Bladder microvascular endothelial cell (primary cell): ENCODE results near the gene OGN. TPM values are rescaled to one million over a fixed set of nuclear protein-coding genes. Genes with fewer than 3 reads are reported as not detected.

ENCODE experiments used
- total RNA-seq: library from RNA; depleted of rRNA; stranded (reverse); fragments of >200 nt; gene quantifications from 2 replicates; pipeline ENCODE4 v1.2.3, GENCODE V29; 2014

The OGN gene, protein sequence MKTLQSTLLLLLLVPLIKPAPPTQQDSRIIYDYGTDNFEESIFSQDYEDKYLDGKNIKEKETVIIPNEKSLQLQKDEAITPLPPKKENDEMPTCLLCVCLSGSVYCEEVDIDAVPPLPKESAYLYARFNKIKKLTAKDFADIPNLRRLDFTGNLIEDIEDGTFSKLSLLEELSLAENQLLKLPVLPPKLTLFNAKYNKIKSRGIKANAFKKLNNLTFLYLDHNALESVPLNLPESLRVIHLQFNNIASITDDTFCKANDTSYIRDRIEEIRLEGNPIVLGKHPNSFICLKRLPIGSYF
- total RNA-seq: not detected in 2 replicates

GRCh38 chr9:92404042-92404836 is at the start of gene OGN:
TSS of gene OGN (minus strand) at chr9:92404578. CDS start at chr9:92403407, 1,171 bp downstream.

DNA sequence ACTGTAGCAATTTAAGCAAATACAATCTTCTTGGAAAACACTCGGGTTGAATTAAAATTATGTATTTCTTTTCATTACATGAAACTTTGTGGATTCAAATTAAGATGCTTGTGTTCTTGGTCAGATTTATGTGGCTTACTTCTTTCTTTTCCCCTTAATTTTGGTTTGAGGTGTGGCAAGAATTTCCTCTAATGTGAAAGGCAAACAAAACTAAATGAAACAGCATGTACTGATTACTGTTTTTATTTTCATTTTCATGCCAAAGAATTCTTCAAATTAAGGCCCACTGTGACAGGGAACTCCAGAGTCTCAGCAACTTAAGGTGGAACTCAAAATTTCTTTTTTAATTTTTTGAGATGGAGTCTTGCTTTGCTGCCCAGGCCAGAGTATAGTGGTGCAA is 20.0 kb upstream of the OGN start, which contains the start of gene OMD:
Gene OMD, minus strand, starts transcription at position 132 of the 400 bp plus-strand sequence. CDS start 6,913 bp downstream, outside the sequence.

Other genes with a start within 250 kb of the OGN start
- gene IARS1, start 110.9 kb downstream of the OGN start, total RNA-seq: 85.2 and 258 TPM in 2 replicates
- 14.2 and 32.7 TPM in 2 replicates for gene NOL8, start 79.2 kb downstream of the OGN start, total RNA-seq
- gene CENPP, start 78.6 kb downstream of the OGN start, total RNA-seq: 2.3 and 4.3 TPM in 2 replicates
- gene OMD, start 19.9 kb upstream of the OGN start, total RNA-seq: 0.06 TPM in 1 of 2 replicates, not detected in the other
- gene ASPN, start 77.9 kb upstream of the OGN start, total RNA-seq: 0.06 TPM in 1 of 2 replicates, not detected in the other
- gene ECM2, start 131.4 kb upstream of the OGN start, total RNA-seq: not detected in 2 replicates